Measurements from ENCODE around the gene CA10.

Gene CA10

DNA sequence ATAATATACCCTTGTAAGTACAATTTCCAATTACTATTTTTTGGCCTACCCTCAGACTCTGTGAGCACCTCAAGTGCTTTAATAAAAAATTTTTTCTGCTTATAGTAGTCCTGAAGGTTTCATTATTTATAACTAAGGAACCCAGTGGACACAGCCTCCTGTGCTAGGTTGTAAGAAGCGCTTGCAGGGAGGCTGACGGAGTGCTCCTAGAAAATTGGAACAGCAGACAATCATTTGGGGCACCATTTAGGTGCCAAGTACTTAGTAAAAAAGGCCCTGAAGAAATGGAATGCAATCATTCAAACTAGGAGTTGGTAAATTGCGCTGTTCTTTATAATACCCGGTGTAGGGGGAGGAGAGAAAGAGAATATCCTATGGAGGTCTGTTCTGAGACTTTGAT is 19.8 kb downstream of the CA10 start:
- Histone ChIP-seq H3K9me3 (ENCODE audit: control insufficient read depth, low read length) (no peaks in the 10 kb centered on the region), H3K4me1 (ENCODE audit: control insufficient read depth, insufficient read depth, low read length) (no peaks in the 10 kb centered on the region), H3K27me3 (ENCODE audit: control insufficient read depth, insufficient read depth, low read length) (no peaks in the 10 kb centered on the region), H3K36me3 (ENCODE audit: control insufficient read depth, insufficient read depth, low read length) (no peaks in the 10 kb centered on the region), H3K9ac (ENCODE audit: low read length) (no peak overlapping the region), H3K4me3 (ENCODE audit: low read length) (no peak overlapping the region)

DNA sequence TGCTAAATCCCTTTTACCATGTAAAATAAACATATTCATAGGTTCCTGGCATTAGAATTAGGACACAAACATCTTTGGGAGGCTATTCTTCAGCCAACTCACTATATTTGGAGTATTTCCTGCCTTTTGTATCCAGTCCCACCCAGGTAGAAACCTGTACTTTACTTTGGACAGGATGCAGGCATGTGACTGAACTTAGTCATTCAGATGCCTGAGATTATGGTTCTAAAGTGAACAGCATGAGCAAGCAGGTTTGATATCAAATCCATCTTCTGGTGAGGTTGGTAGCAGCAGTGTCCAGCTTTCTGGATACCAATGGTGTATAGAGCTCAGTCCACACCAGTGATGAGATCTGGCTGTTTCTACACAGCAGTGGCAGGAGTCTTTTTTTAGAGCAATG is 20.2 kb downstream of the CA10 start:
- no peaks in the 10 kb centered on the region for H3K4me1 ChIP-seq (ENCODE audit: control insufficient read depth, insufficient read depth, low read length)
- no peaks in the 10 kb centered on the region for H3K27me3 ChIP-seq (ENCODE audit: control insufficient read depth, insufficient read depth, low read length)
- no peaks in the 10 kb centered on the region for H3K36me3 ChIP-seq (ENCODE audit: control insufficient read depth, insufficient read depth, low read length)

DNA sequence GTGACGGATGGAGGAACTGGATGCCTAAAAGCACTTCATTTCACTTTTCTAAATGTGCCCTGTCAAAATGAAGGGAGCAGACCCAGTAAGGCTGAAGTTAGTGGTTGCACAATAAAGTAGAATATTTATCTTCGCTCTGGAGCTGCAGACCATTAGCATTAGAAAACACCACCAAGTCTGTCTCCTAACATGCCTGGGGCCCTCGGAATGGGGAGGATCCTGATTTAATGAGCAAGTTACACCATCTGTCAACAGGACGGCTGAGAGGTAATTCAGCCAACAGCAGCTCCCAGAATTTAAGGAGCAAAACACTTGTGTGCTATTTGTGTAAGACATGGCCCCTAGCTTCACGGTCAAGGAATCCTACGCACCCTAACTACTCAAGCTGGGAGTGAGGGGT is 22.3 kb downstream of the CA10 start:
- Histone ChIP-seq H3K36me3 (ENCODE audit: control insufficient read depth, insufficient read depth, low read length) (no peaks in the 10 kb centered on the region), H3K4me1 (ENCODE audit: control insufficient read depth, insufficient read depth, low read length) (no peaks in the 10 kb centered on the region), H3K9me3 (ENCODE audit: control insufficient read depth, low read length) (no peaks in the 10 kb centered on the region), H3K27me3 (ENCODE audit: control insufficient read depth, insufficient read depth, low read length) (no peaks in the 10 kb centered on the region), H3K4me3 (ENCODE audit: low read length) (no peak overlapping the region), H3K9ac (ENCODE audit: low read length) (no peak overlapping the region)

More for the DNA sequence above, 20.2 kb downstream of the CA10 start:
- Histone ChIP-seq H3K4me3 (ENCODE audit: low read length) (no peak overlapping the region), H3K9me3 (ENCODE audit: control insufficient read depth, low read length) (no peaks in the 10 kb centered on the region), H3K9ac (ENCODE audit: low read length) (no peak overlapping the region)

DNA sequence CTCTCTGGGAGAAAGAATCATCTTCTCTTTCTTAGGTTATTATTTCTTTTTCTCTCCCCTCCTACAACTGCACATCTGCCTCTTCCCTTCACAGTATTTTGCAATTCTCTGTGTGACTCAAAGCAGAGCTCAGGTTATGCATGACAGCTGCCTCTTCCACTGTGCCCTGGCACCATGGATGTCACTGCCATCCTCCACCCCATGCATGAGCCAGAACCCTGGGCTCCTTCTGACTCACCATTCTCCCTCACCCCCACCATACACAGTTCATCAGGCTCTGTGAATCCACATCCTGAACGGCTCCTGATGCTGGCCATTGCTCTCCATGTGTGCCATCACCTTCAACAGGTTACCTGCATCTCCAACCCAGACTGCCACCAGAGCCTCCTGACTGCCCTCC is 23.9 kb downstream of the CA10 start:
- H3K9ac ChIP-seq (ENCODE audit: low read length): no peak overlapping the region
- H3K4me3 ChIP-seq (ENCODE audit: low read length): no peak overlapping the region
- H3K27me3 ChIP-seq (ENCODE audit: control insufficient read depth, insufficient read depth, low read length): no peaks in the 10 kb centered on the region
- H3K36me3 ChIP-seq (ENCODE audit: control insufficient read depth, insufficient read depth, low read length): no peaks in the 10 kb centered on the region
- H3K4me1 ChIP-seq (ENCODE audit: control insufficient read depth, insufficient read depth, low read length): no peaks in the 10 kb centered on the region
- no peaks in the 10 kb centered on the region for H3K9me3 ChIP-seq (ENCODE audit: control insufficient read depth, low read length)

DNA sequence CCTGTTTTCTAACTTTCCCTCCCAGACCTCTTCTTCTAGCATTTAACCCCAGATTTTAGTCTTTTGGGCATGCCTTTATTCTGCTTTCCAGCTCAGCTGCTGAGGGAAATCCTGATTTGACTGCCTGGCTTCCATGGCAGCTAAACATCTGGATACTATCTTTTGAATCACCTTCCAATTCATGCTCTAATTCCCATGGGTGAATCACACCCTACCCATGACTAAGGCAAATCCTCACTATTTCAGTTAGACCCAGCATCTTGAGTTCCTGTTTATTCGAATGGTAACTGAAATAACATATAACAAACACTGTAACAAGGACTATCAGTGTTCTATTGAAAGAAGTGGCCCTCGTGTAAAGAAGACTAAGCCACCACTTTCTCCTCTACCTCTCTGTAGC is 29.8 kb downstream of the CA10 start:
- no peaks in the 10 kb centered on the region for H3K9me3 ChIP-seq (ENCODE audit: control insufficient read depth, low read length)
- H3K9ac ChIP-seq (ENCODE audit: low read length): no peak overlapping the region
- no peak overlapping the region for H3K4me3 ChIP-seq (ENCODE audit: low read length)
- no peaks in the 10 kb centered on the region for H3K27me3 ChIP-seq (ENCODE audit: control insufficient read depth, insufficient read depth, low read length)
- no peaks in the 10 kb centered on the region for H3K36me3 ChIP-seq (ENCODE audit: control insufficient read depth, insufficient read depth, low read length)
- no peaks in the 10 kb centered on the region for H3K4me1 ChIP-seq (ENCODE audit: control insufficient read depth, insufficient read depth, low read length)

DNA sequence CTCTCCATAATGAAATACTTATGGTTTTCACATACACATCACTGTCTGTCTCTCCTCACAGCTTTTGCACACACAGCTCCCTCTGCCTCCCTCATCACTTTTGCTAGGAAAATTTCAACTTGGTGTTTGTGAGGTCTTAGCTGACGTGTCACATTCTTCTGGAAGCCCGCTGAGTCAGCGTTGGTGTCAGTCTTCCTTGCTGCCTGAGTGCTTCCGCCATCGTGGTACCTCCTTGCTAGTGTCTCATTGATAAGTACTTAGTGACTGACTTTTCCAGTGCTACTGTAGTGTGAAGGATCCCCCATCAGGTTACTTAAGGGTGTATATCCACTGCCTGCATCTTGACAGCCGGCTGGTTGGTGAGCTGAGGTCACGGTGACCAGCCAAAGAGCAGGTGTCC is 33.5 kb downstream of the CA10 start:
- Histone ChIP-seq H3K9ac (ENCODE audit: low read length) (no peak overlapping the region), H3K4me1 (ENCODE audit: control insufficient read depth, insufficient read depth, low read length) (no peaks in the 10 kb centered on the region)

DNA sequence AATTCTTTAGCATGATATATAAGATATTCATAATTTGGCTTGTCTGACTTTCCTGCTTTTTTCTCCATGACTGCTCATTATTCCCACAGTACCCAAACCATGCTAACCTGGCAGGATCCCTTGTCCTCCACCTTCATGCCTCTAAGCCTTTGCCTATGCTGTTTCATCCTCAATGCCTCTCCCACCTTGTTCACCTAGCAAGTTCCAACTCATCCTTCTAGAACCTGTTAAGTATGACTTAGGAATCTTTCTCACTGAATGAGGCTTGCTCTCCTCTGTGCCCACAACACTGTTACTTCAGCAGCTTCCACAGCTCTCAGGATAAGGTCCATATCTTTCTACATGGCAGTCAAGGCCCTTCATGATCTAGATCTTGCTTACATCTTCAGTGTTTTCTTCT is 34.0 kb downstream of the CA10 start:
- H3K9ac ChIP-seq (ENCODE audit: low read length): no peak overlapping the region
- no peaks in the 10 kb centered on the region for H3K27me3 ChIP-seq (ENCODE audit: control insufficient read depth, insufficient read depth, low read length)
- H3K9me3 ChIP-seq (ENCODE audit: control insufficient read depth, low read length): no peaks in the 10 kb centered on the region
- H3K4me1 ChIP-seq (ENCODE audit: control insufficient read depth, insufficient read depth, low read length): no peaks in the 10 kb centered on the region
- H3K36me3 ChIP-seq (ENCODE audit: control insufficient read depth, insufficient read depth, low read length): no peaks in the 10 kb centered on the region
- no peak overlapping the region for H3K4me3 ChIP-seq (ENCODE audit: low read length)

More for the DNA sequence above, 33.5 kb downstream of the CA10 start:
- Histone ChIP-seq H3K27me3 (ENCODE audit: control insufficient read depth, insufficient read depth, low read length) (no peaks in the 10 kb centered on the region), H3K9me3 (ENCODE audit: control insufficient read depth, low read length) (no peaks in the 10 kb centered on the region), H3K36me3 (ENCODE audit: control insufficient read depth, insufficient read depth, low read length) (no peaks in the 10 kb centered on the region), H3K4me3 (ENCODE audit: low read length) (no peak overlapping the region)

DNA sequence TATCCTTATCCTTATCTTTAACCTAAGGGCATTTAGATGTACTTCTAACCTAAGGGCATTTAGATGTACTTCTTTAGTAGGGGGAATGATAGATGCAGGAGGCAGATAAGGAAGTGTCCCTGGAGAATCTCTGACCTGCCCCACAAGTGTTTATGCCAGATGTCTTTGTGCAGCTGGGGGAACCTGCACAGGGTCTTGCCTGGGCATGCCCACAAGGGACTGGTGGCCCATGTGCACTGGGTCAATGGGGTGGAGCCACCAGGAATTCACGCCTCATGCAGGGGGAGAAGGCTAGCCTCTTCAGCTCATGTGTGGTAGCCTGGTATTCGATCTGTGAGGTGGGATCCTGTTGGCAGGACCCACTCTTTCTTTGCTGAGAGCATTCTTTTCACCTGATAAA is 38.0 kb downstream of the CA10 start:
- no peak overlapping the region for H3K4me3 ChIP-seq (ENCODE audit: low read length)
- no peak overlapping the region for H3K9ac ChIP-seq (ENCODE audit: low read length)
- H3K9me3 ChIP-seq (ENCODE audit: control insufficient read depth, low read length): no peaks in the 10 kb centered on the region
- H3K4me1 ChIP-seq (ENCODE audit: control insufficient read depth, insufficient read depth, low read length): no peaks in the 10 kb centered on the region
- H3K36me3 ChIP-seq (ENCODE audit: control insufficient read depth, insufficient read depth, low read length): no peaks in the 10 kb centered on the region
- no peaks in the 10 kb centered on the region for H3K27me3 ChIP-seq (ENCODE audit: control insufficient read depth, insufficient read depth, low read length)

DNA sequence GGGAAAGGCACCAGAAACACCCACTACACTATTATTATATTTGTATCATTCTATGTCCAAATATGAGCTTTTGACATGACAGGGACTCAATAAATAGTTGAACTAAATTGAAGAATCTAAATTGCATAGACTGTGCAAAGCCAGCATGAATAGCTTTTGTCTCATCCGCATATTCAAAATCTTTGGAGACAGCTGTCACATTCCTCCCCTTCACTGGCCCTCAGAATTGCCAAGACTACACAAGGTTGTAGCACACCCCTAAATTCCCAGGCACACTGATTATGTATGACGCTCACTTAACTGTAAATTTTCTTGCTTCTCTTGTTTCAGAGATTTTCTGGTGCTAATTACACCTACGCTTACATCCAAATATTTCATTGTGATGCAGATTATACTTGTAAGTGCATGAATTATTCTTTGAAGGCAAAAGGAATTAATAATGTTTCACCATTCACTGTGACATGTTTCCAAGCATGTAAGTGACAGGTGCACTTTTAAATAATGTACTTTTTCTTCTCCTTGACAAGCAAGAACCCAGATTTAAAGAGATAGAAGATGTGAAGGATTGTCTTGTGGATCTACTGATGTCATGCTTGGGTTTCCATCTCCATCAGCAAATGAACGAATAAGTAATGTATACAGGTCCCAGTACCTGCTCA is 47.5 kb downstream of the CA10 start:
- H3K4me3 ChIP-seq (ENCODE audit: low read length): no peak overlapping the region
- no peaks in the 10 kb centered on the region for H3K36me3 ChIP-seq (ENCODE audit: control insufficient read depth, insufficient read depth, low read length)
- no peaks in the 10 kb centered on the region for H3K4me1 ChIP-seq (ENCODE audit: control insufficient read depth, insufficient read depth, low read length)
- no peaks in the 10 kb centered on the region for H3K9me3 ChIP-seq (ENCODE audit: control insufficient read depth, low read length)
- no peak overlapping the region for H3K9ac ChIP-seq (ENCODE audit: low read length)
- no peaks in the 10 kb centered on the region for H3K27me3 ChIP-seq (ENCODE audit: control insufficient read depth, insufficient read depth, low read length)

DNA sequence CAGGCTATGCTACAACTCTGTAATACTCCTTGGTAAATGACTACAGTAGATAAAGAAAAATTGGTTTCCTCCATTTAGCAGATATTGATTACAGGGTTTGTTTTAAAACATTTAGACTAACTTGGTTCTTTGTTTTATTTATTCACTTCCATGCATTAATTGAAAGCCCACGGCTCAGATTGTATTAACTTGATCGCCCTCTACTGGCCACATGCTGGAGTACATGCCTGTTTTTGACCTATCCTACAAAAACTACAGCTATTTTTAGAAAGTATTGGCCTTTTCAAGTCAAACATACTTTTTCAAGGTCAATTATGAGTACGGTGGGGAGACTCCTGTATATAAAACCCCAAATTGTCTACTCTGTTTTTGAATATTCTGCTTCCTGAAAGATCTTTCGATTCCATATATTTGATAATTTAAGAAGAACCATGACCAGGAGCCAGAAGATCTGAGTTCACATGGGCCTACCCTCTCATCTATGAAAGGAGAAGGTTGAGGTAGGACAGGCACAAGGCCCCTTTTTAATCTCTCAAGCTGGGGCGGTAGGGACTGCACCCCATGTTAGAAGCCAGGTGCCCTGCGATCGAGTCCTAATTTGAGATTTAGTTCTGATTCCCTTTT is 51.8 kb downstream of the CA10 start:
- Histone ChIP-seq H3K4me1 (ENCODE audit: control insufficient read depth, insufficient read depth, low read length) (no peaks in the 10 kb centered on the region), H3K9ac (ENCODE audit: low read length) (no peak overlapping the region), H3K9me3 (ENCODE audit: control insufficient read depth, low read length) (no peaks in the 10 kb centered on the region), H3K4me3 (ENCODE audit: low read length) (no peak overlapping the region), H3K36me3 (ENCODE audit: control insufficient read depth, insufficient read depth, low read length) (no peaks in the 10 kb centered on the region), H3K27me3 (ENCODE audit: control insufficient read depth, insufficient read depth, low read length) (no peaks in the 10 kb centered on the region)

DNA sequence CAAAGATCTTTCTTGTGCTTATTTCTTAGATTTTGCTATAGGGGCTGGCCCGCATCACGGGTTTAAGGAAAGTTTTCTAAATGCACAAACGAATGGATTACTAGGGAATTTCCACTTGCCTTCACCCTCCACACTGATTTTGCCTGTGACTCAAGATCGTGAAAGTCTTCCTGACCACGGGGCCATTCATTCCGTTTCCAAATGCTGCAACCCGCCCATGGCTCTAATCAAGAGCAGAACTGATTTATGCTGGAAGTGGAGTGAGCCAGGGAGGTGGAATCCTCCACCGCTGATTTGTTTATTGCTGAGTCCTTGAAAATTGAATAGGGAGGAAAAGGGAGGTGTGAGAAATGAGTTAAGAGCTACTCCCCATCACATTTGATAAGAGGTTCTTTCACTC is 52.4 kb downstream of the CA10 start:
- Histone ChIP-seq H3K9me3 (ENCODE audit: control insufficient read depth, low read length) (no peaks in the 10 kb centered on the region), H3K4me1 (ENCODE audit: control insufficient read depth, insufficient read depth, low read length) (no peaks in the 10 kb centered on the region), H3K27me3 (ENCODE audit: control insufficient read depth, insufficient read depth, low read length) (no peaks in the 10 kb centered on the region), H3K9ac (ENCODE audit: low read length) (no peak overlapping the region), H3K4me3 (ENCODE audit: low read length) (no peak overlapping the region), H3K36me3 (ENCODE audit: control insufficient read depth, insufficient read depth, low read length) (no peaks in the 10 kb centered on the region)

DNA sequence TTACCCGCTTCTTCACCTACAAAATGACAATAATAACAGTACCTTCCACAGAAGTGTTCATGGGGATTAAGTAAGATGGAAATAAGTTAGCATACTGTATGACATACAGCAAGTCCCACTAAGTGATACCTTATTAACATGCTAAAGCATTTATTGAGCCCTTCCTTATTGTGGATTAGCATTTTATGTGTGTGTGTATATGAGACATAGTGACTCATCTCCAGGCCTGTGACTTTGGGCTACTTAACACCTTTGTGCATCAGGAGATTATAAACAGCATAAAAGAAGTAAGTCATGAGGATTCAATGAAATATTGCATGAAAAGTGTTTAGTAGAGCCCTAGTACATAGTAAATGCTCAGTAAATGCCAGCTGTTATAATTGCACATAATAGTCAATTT is 52.9 kb downstream of the CA10 start:
- H3K27me3 ChIP-seq (ENCODE audit: control insufficient read depth, insufficient read depth, low read length): no peaks in the 10 kb centered on the region
- no peak overlapping the region for H3K4me3 ChIP-seq (ENCODE audit: low read length)
- no peaks in the 10 kb centered on the region for H3K4me1 ChIP-seq (ENCODE audit: control insufficient read depth, insufficient read depth, low read length)
- no peaks in the 10 kb centered on the region for H3K9me3 ChIP-seq (ENCODE audit: control insufficient read depth, low read length)
- no peaks in the 10 kb centered on the region for H3K36me3 ChIP-seq (ENCODE audit: control insufficient read depth, insufficient read depth, low read length)
- no peak overlapping the region for H3K9ac ChIP-seq (ENCODE audit: low read length)

DNA sequence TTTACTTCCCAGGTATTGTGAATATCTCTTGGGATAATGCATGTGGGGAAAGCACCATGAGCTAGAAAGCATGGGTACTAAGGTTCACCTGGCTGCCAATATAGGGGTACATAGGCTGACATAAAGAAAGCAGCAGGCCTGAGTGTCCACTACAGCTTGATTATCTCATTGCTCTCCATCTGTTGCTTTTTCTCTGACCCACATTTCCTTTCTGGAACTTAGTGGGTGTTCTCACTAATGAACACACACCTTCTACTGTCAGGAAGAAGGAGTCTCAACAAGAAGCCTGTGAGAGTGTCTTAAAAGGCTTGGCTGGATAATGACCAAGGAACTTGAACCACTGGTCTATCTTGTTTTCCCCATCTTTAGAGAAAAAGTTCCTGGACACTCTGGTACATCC is 62.5 kb downstream of the CA10 start:
- Histone ChIP-seq H3K36me3 (ENCODE audit: control insufficient read depth, insufficient read depth, low read length) (no peaks in the 10 kb centered on the region), H3K4me3 (ENCODE audit: low read length) (no peak overlapping the region), H3K27me3 (ENCODE audit: control insufficient read depth, insufficient read depth, low read length) (no peaks in the 10 kb centered on the region), H3K9ac (ENCODE audit: low read length) (no peak overlapping the region), H3K9me3 (ENCODE audit: control insufficient read depth, low read length) (no peaks in the 10 kb centered on the region), H3K4me1 (ENCODE audit: control insufficient read depth, insufficient read depth, low read length) (no peaks in the 10 kb centered on the region)

Measured in mucosa of stomach (tissue), 1 donor.